Measurements from ENCODE around the gene KCTD8. TPM values are rescaled to one million over a fixed set of nuclear protein-coding genes. Genes with fewer than 3 reads are reported as not detected.

KCTD8 gene
- total RNA-seq, 4 donors from 2014 or later: 0.34 to 1.6 (median 0.48) TPM

GRCh38 chr4:44232262-44232661 lies 216.3 kb downstream of the KCTD8 start:
- Histone ChIP-seq H3K9me3 (peaks cover 7% of the 10 kb centered on the region), H3K4me3 (no peak overlapping the region), H3K27me3 (no peaks in the 10 kb centered on the region), H3K27ac (no peak overlapping the region), H3K4me1 (no peaks in the 10 kb centered on the region), H3K36me3 (no peaks in the 10 kb centered on the region)
- TF ChIP-seq EP300 (IDR thresholded peaks at IDR 0.05) (no peak), POLR2AphosphoS5 (IDR thresholded peaks at IDR 0.05) (no peak), CTCF (IDR thresholded peaks at IDR 0.05) (no peak), POLR2A (IDR thresholded peaks at IDR 0.05) (no peak)
- no peak for DNase-seq (ENCODE audit: low spot score in 2 of 2)
- WGBS: 74% methylated on average over 1 of the region's 1 CpG

- Histone ChIP-seq H3K36me3 (no peaks in the 10 kb centered on the region), H3K4me3 (no peak overlapping the region), H3K27me3 (no peaks in the 10 kb centered on the region), H3K4me1 (no peaks in the 10 kb centered on the region), H3K27ac (no peak overlapping the region), H3K9me3 (peaks cover 7% of the 10 kb centered on the region)
- DNase-seq (ENCODE audit: low spot score in 2 of 2): no peak
- no peak for TF ChIP-seq CTCF (IDR thresholded peaks at IDR 0.05)
- 85% methylated on average over 2 of the region's 2 CpGs for WGBS
Observed at GRCh38 chr4:44231006-44231405, 217.6 kb downstream of the KCTD8 start.

DNA sequence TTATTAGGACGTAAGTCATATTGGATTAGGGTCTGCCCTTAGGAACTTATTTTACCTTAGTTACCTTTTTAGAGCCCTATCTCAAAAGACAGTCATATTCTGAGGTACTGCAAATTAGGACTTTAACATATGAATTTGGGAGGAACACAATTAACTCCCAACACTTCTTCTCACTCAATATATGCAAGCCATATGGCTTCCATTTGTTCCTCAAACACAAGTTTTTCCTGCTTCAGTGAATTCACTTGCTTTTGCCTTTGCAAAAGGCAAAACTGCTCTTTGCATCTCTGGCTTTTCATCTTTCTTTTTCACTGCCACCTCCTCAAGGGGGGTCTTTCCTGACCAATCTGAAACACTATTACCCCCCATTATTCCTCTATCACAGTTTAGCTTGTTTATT lies 220.3 kb downstream of the KCTD8 start:
- no peak overlapping the region for H3K27ac ChIP-seq
- 72% methylated on average over 1 of the region's 1 CpG for WGBS
- peaks cover 7% of the 10 kb centered on the region for H3K9me3 ChIP-seq
- no peak for DNase-seq (ENCODE audit: low spot score in 2 of 2)
- H3K4me1 ChIP-seq: no peaks in the 10 kb centered on the region
- H3K36me3 ChIP-seq: no peaks in the 10 kb centered on the region
- TF ChIP-seq EP300 (IDR thresholded peaks at IDR 0.05): no peak
- no peak for TF ChIP-seq CTCF (IDR thresholded peaks at IDR 0.05)
- TF ChIP-seq POLR2A (IDR thresholded peaks at IDR 0.05): no peak
- TF ChIP-seq POLR2AphosphoS5 (IDR thresholded peaks at IDR 0.05): no peak
- H3K4me3 ChIP-seq: no peak overlapping the region
- H3K27me3 ChIP-seq: no peaks in the 10 kb centered on the region

- Histone ChIP-seq H3K4me3 (no peak overlapping the region), H3K27ac (no peak overlapping the region), H3K9me3 (no peaks in the 10 kb centered on the region), H3K27me3 (no peaks in the 10 kb centered on the region), H3K4me1 (no peaks in the 10 kb centered on the region), H3K36me3 (no peaks in the 10 kb centered on the region)
- TF ChIP-seq EP300 (IDR thresholded peaks at IDR 0.05) (no peak), POLR2AphosphoS5 (IDR thresholded peaks at IDR 0.05) (no peak), CTCF (IDR thresholded peaks at IDR 0.05) (no peak), POLR2A (IDR thresholded peaks at IDR 0.05) (no peak)
- DNase-seq (ENCODE audit: low spot score in 2 of 2): no peak
- WGBS: 87% methylated on average over 4 of the region's 4 CpGs
Observed at GRCh38 chr4:44221407-44221806, 227.2 kb downstream of the KCTD8 start.

GRCh38 chr4:44210750-44211149 lies 237.9 kb downstream of the KCTD8 start:
- Histone ChIP-seq H3K36me3 (no peaks in the 10 kb centered on the region), H3K4me3 (no peak overlapping the region), H3K27me3 (no peaks in the 10 kb centered on the region), H3K27ac (no peak overlapping the region), H3K9me3 (peaks cover 4% of the 10 kb centered on the region), H3K4me1 (no peaks in the 10 kb centered on the region)
- TF ChIP-seq EP300 (IDR thresholded peaks at IDR 0.05) (no peak), POLR2AphosphoS5 (IDR thresholded peaks at IDR 0.05) (no peak), CTCF (IDR thresholded peaks at IDR 0.05) (no peak), POLR2A (IDR thresholded peaks at IDR 0.05) (no peak)
- DNase-seq (ENCODE audit: low spot score in 2 of 2): no peak

Data from suprapubic skin (tissue), 4 donors.